ENCODE measurements around the gene MAGEA1.

DNA sequence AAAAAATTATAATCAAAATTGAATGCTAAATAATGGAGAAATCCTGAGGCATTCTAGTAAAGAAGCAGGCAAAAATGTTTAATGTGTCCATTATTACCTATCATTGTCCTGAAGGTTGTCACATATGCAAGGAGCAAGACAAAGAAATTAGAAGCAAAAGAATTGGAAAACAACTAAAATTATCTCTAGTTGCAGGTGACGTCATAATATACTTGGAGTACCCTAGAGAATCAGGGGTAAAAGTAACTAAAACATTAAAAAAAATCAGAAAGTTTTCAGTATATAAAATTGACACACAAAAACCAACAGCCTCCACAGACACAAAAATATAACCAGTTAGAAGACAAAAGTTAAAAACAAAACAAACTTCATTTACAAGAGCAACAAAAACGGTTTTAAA is 21.4 kb downstream of the MAGEA1 start:
- no peak for TF ChIP-seq POLR2AphosphoS5 (IDR thresholded peaks at IDR 0.05)
- TF ChIP-seq POLR2A (IDR thresholded peaks at IDR 0.05): no peak
- TF ChIP-seq, protein P1, sequence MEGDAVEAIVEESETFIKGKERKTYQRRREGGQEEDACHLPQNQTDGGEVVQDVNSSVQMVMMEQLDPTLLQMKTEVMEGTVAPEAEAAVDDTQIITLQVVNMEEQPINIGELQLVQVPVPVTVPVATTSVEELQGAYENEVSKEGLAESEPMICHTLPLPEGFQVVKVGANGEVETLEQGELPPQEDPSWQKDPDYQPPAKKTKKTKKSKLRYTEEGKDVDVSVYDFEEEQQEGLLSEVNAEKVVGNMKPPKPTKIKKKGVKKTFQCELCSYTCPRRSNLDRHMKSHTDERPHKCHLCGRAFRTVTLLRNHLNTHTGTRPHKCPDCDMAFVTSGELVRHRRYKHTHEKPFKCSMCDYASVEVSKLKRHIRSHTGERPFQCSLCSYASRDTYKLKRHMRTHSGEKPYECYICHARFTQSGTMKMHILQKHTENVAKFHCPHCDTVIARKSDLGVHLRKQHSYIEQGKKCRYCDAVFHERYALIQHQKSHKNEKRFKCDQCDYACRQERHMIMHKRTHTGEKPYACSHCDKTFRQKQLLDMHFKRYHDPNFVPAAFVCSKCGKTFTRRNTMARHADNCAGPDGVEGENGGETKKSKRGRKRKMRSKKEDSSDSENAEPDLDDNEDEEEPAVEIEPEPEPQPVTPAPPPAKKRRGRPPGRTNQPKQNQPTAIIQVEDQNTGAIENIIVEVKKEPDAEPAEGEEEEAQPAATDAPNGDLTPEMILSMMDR (IDR thresholded peaks at IDR 0.05): no peak

Data from gastroesophageal sphincter (tissue), 3 donors.